GM12878 (cell line): ENCODE data around the gene SUPT6H. TPM values are rescaled to one million over a fixed set of nuclear protein-coding genes. Genes with fewer than 3 reads are reported as not detected.
A peak's percentile ranks its signal among the peaks of the same experiment; 100 is the strongest.

ENCODE experiments used
- ATAC-seq: fragments of 200-7000 bp; cut with Tn5 transposase; 3 replicates; pipeline ENCODE4 v1.9.1; 2020; ENCODE audit warnings: mild to moderate bottlenecking, moderate library complexity
- BruUV-seq: library from RNA; stranded (reverse); fragments of 400-500 nt; replicated peaks from 2 replicates; lab custom pipeline; 2021; lab: Mats Ljungman, UMichigan
- CTCF ChIA-PET: fragments of 300-600 bp; sonication (Branson Sonifier 250); formaldehyde crosslinking; extraction: SDS; loops from one replicate; lab custom pipeline; 2021; ENCODE audit warnings: inconsistent platforms; lab: Yijun Ruan, JAX
- POLR2A ChIA-PET: fragments of 350-600 bp; formaldehyde crosslinking; extraction: SDS; loops from one replicate; lab custom pipeline; 2021; ENCODE audit warnings: inconsistent platforms; lab: Charles Lee
- RAD21 ChIA-PET: fragments of 300-600 bp; sonication (Branson Sonifier 250); formaldehyde crosslinking; loops from one replicate; lab custom pipeline; 2023; ENCODE audit warnings: antibody characterized with exemption; ENCODE audit not compliant: unreplicated experiment; lab: Charles Lee
- SMC1A ChIA-PET: fragments of 300-600 bp; sonication (Branson Sonifier 250); formaldehyde crosslinking; loops from one replicate; lab custom pipeline; 2023; ENCODE audit not compliant: unreplicated experiment, uncharacterized antibody; lab: Charles Lee
- DNase-seq: peaks from one replicate; pipeline ENCODE4 v3.0.0-alpha.2; 2011; ENCODE audit warnings: low read depth, low spot score
- FAIRE-seq: peaks from 3 replicates; lab custom pipeline; 2011; peaks lifted over from hg19 to GRCh38; lab: Jason Lieb, UNC
- H2AFZ ChIP-seq: 2 replicates; pipeline ENCODE4 v1.6.0; 2011; ENCODE audit warnings: low read depth, low read length, control low read depth; ENCODE audit not compliant: control insufficient read depth
- H3K27ac ChIP-seq: 2 replicates; pipeline ENCODE4 v1.5.1; 2011; ENCODE audit warnings: control low read depth; ENCODE audit not compliant: control insufficient read depth, insufficient read depth
- H3K27me3 ChIP-seq, 2 experiments: replicated peaks in 1 of 2; 2 replicates each; pipeline versions ENCODE4 v1.6.0 to v1.6.1; 2011; ENCODE audit warnings: low read length in 1 of 2; ENCODE audit not compliant: control insufficient read depth in 2 of 2, insufficient read depth in 2 of 2
- H3K36me3 ChIP-seq, 2 experiments: 2 replicates each; pipeline ENCODE4 v1.5.1; 2011; ENCODE audit warnings: low read length in 1 of 2; ENCODE audit not compliant: control insufficient read depth in 2 of 2, insufficient read depth in 2 of 2
- H3K4me1 ChIP-seq: 2 replicates; pipeline ENCODE4 v1.6.1; 2011; ENCODE audit warnings: mild to moderate bottlenecking, low read length, moderate library complexity, mixed read lengths; ENCODE audit not compliant: control insufficient read depth, insufficient read depth
- H3K4me2 ChIP-seq: 2 replicates; pipeline ENCODE4 v1.6.0; 2011; ENCODE audit warnings: control low read depth; ENCODE audit not compliant: control insufficient read depth, insufficient read depth
- H3K4me3 ChIP-seq: fragments of 200-600 bp; sonication (generic); 2 replicates; pipeline ENCODE4 v1.5.1; 2016
- H3K79me2 ChIP-seq: 2 replicates; pipeline ENCODE4 v1.6.0; 2011; ENCODE audit warnings: low read length; ENCODE audit not compliant: control insufficient read depth, insufficient read depth
- H3K9ac ChIP-seq: 2 replicates; pipeline ENCODE4 v1.8.0; 2011; ENCODE audit warnings: low read length, control low read depth, mixed read lengths; ENCODE audit not compliant: control insufficient read depth, insufficient read depth
- H3K9me3 ChIP-seq: replicated peaks from 3 replicates; pipeline ENCODE4 v1.5.1; 2011; ENCODE audit warnings: mild to moderate bottlenecking, low read length; ENCODE audit not compliant: control insufficient read depth, insufficient read depth
- H4K20me1 ChIP-seq: 2 replicates; pipeline ENCODE4 v1.6.0; 2011; ENCODE audit not compliant: control insufficient read depth, insufficient read depth
- BACH1 ChIP-seq: fragments of 450-650 bp; IDR thresholded peaks from 2 replicates; pipeline ENCODE4 v1.6.1; 2017; ENCODE audit warnings: mild to moderate bottlenecking, borderline replicate concordance
- BHLHE40 ChIP-seq, 2 experiments: fragments of 450-650 bp in 1 of 2; IDR thresholded peaks; 2 replicates each; pipeline ENCODE4 v1.6.1; 2011 to 2017; ENCODE audit warnings: low read depth in 2 of 2, borderline replicate concordance in 1 of 2, improper control_type of control experiment in 1 of 2, low read length in 1 of 2, mild to moderate bottlenecking in 1 of 2
- BMI1 ChIP-seq: fragments of 450-650 bp; IDR thresholded peaks from 2 replicates; pipeline ENCODE4 v1.6.1; 2016; ENCODE audit warnings: mild to moderate bottlenecking, moderate library complexity, borderline replicate concordance
- DPF2 ChIP-seq: fragments of 450-650 bp; IDR thresholded peaks from 2 replicates; pipeline ENCODE4 v1.6.1; 2017; ENCODE audit warnings: mild to moderate bottlenecking
- EED ChIP-seq: sonication (generic); IDR thresholded peaks from 2 replicates; pipeline ENCODE4 v1.6.1; 2016; ENCODE audit warnings: antibody characterized with exemption, low read depth
- EGR1 ChIP-seq, 2 experiments: IDR thresholded peaks; 1 replicate in 1 of 2; 2 replicates in 1 of 2; pipeline ENCODE4 v1.6.1; 2011 to 2012; ENCODE audit warnings: low read depth in 2 of 2, low read length in 2 of 2, borderline replicate concordance in 1 of 2, mild to moderate bottlenecking in 1 of 2, moderate library complexity in 1 of 2
- PAX5 ChIP-seq: IDR thresholded peaks from 2 replicates; pipeline ENCODE4 v1.6.1; 2011; ENCODE audit warnings: low read depth, low read length, borderline replicate concordance
- PAX8 ChIP-seq: fragments of 450-650 bp; IDR thresholded peaks from 2 replicates; pipeline ENCODE4 v1.6.1; 2017; ENCODE audit warnings: mild to moderate bottlenecking, moderate library complexity
- POLR2AphosphoS5 ChIP-seq: IDR thresholded peaks from 2 replicates; pipeline ENCODE4 v1.6.1; 2011; ENCODE audit warnings: mild to moderate bottlenecking, low read length, inconsistent platforms
- RAD51 ChIP-seq: fragments of 450-650 bp; IDR thresholded peaks from 2 replicates; pipeline ENCODE4 v1.6.1; 2016; ENCODE audit warnings: moderate library complexity, mild to moderate bottlenecking, inconsistent platforms
- SRF ChIP-seq, 2 experiments: IDR thresholded peaks; 2 replicates each; pipeline ENCODE4 v1.6.1; 2011; ENCODE audit warnings: low read depth in 2 of 2, low read length in 2 of 2, mild to moderate bottlenecking in 1 of 2, moderate library complexity in 1 of 2
- STAT1 ChIP-seq: fragments of 450-650 bp; conservative IDR thresholded peaks from 2 replicates; pipeline ENCODE4 v1.6.1; 2014; ENCODE audit warnings: antibody characterized with exemption, mild to moderate bottlenecking
- TARDBP ChIP-seq: IDR thresholded peaks from 2 replicates; pipeline ENCODE4 v1.6.1; 2016; ENCODE audit warnings: borderline replicate concordance
- YBX1 ChIP-seq: fragments of 450-650 bp; IDR thresholded peaks from 2 replicates; pipeline ENCODE4 v1.6.1; 2016; ENCODE audit warnings: antibody characterized with exemption
- ZNF217 ChIP-seq: fragments of 450-650 bp; IDR thresholded peaks from 2 replicates; pipeline ENCODE4 v1.6.1; 2017; ENCODE audit warnings: antibody characterized with exemption, mild to moderate bottlenecking
- WGBS: methylation state at CpG from one replicate; pipeline ENCODE4 v1.1.6; 2016; ENCODE audit warnings: low lambda C conversion rate; ENCODE audit not compliant: insufficient replicate concordance, insufficient coverage; ENCODE audit errors: missing lambda C conversion rate; 5-methylcytosine and 5-hydroxymethylcytosine counted together
- in situ Hi-C: fragments of 300-500 bp; cut with MboI; formaldehyde crosslinking; loops from 9 replicates; pipeline ENCODE4 v1.14.3; 2018; ENCODE audit warnings: mixed read lengths
- intact Hi-C: fragments of 100-400 bp; cut with micrococcal nuclease; formaldehyde crosslinking; loops from one replicate; pipeline ENCODE4 v1.14.2; 2022; ENCODE audit not compliant: unreplicated experiment
- polyA plus RNA-seq, 11 experiments: library from polyadenylated mRNA; depleted of rRNA in 4 of 11; unstranded in 6 of 11; stranded (reverse) in 5 of 11; fragments of >200 nt; fragmentation: Nextera tagmentation in 4 of 11; fragmentation: Illumina TruSeq in 1 of 11; extraction: Ambion mirVana in 4 of 11; extraction: Trizol in 1 of 11; gene quantifications; 1 replicate in 1 of 11; 2 replicates in 10 of 11; pipeline versions ENCODE4 v1.2.1 to v1.2.3, GENCODE V29; 2011 to 2016; ENCODE audit warnings: inconsistent platforms in 2 of 11, missing spikeins in 2 of 11, low read depth in 1 of 11
- total RNA-seq, 4 experiments: library from RNA; depleted of rRNA in 3 of 4; stranded (reverse); fragments of >200 nt in 3 of 4; fragmentation: Illumina TruSeq in 1 of 4; extraction: Trizol in 1 of 4; gene quantifications; 2 replicates each; pipeline versions ENCODE4 v1.2.1 to v1.2.3, GENCODE V29; 2013 to 2021
- TF ChIP-seq, protein P1 (sequence below): fragments of 450-650 bp; IDR thresholded peaks from 2 replicates; pipeline ENCODE4 v1.6.1; 2017; ENCODE audit warnings: mild to moderate bottlenecking, moderate library complexity
- TF ChIP-seq, protein P2 (sequence below): fragments of 450-650 bp; IDR thresholded peaks from 2 replicates; pipeline ENCODE4 v1.6.1; 2017; ENCODE audit warnings: borderline replicate concordance

Gene SUPT6H
- total and polyA plus RNA-seq, 10 of the 15 experiments (the other 5 are each of a cell fraction or from before 2014, with no cell fraction given) = 1.7 to 58.8 (median 37.7) TPM

DNA sequence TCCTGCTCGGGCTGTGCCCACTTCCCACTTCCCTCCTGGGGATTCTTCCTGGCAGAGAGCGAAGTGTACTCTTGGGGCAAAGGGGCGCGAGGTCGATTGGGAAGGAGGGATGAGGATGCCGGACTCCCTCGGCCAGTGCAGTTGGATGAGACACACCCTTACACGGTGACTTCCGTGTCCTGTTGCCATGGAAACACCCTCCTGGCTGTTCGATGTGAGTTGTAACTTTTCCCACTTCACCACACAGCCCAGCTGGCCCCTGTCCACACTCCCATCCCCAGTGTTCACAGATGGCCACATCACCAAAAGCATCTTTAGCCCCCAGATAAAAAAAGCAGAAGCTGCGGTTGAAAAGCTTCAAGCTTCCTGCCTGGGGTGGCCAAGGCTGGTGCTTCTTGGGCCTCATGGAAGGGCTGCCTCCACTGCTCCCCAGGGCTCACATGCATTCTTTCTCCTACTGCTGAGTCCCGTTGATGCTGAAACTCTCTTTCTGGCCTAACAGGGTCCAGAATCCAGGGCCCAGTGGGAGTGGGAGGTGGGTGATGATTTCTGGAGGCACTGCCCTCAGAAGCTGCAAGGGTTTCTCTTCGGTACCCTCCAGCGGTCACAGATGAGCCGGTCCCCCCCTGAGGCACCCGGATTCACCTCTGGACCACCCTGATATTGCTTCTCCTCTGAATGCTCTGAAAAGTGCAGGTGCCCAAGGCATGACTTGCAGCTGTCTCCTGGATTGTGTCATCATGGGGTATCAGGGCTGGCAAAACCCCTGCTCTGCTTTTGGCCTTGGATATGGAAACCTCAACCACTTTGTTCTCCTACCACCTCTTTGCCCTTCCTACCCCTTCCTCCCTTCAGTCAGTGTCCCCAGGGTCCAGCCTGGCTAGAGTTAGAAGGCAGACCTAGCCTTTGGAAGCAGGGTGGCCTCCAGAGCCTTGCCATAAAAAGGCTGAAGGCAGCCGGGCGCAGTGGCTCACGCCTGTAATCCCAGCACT, 79.6 kb downstream of the SUPT6H start:
- ChIA-PET CTCF (interaction anchor here (1.0 to 7.4 kb wide), 6 partner anchors 9 to 161 kb away, joined by 4 to 95 read pairs (median 6); partner anchors contain the start of genes NEK8 and TLCD1), RAD21 (interaction anchor here (0.6 to 17.4 kb wide), 6 partner anchors 15 to 152 kb away, joined by 3 to 375 read pairs (median 6); partner anchors contain the start of genes NEK8, RPL23A and TLCD1), POLR2A (interaction anchor here (1.0 to 15.2 kb wide), 6 partner anchors 8 to 210 kb away, joined by 3 to 485 read pairs (median 6); partner anchors contain the start of genes NEK8, PHF12, RPL23A and TLCD1), SMC1A (interaction anchor here (0.8 to 17.8 kb wide), 6 partner anchors 8 to 22 kb away, joined by 4 to 326 read pairs (median 6); partner anchors contain the start of genes NEK8, RPL23A and TLCD1)
- 22% methylated on average over 19 of the region's 19 CpGs for WGBS
- no peak for DNase-seq
- Histone ChIP-seq H3K4me2 (peak overlapping the region; percentile 70), H3K9ac (peak overlapping the region; percentile 49; the same call in 1 of the 2 replicates), H3K79me2 (peaks cover 61% of the 10 kb centered on the region), H3K4me1 (peaks cover 69% of the 10 kb centered on the region), H4K20me1 (peaks cover 8% of the 10 kb centered on the region), H3K27ac (peak overlapping the region; percentile 96), H3K27me3 (no peaks in the 10 kb centered on the region), H3K9me3 (peaks cover 6% of the 10 kb centered on the region; the same call in 2 of the 3 replicates), H3K36me3 (peaks cover 0 to 10% of the 10 kb centered on the region in 2 experiments; a peak in 3 of 4 replicates), H3K4me3 (peak overlapping the region; percentile 50; the same call in 1 of the 2 replicates), H2AFZ (no peak overlapping the region)
- BruUV-seq = no TSS peak
- peak; percentile 10 for ATAC-seq
- intact Hi-C loops (no loop called here), in situ Hi-C loops (loop anchor here (25.0 kb wide), 1 partner anchor 1279 kb away; the partner anchor contains the start of gene KSR1)
- no peak for FAIRE-seq
- peak; percentile 60; the same call in 1 of the 2 replicates for TF ChIP-seq POLR2AphosphoS5
- no peak for TF ChIP-seq STAT1
- 0 out of 3 replicates have a peak, but pooled peaks of 1 of the 2 experiments have one; percentile 15 for TF ChIP-seq EGR1 (IDR thresholded peaks at IDR 0.05; ENCODE audit: borderline replicate concordance in 1 of 2, low read depth in 2 of 2, low read length in 2 of 2)
- TF ChIP-seq TARDBP = no peak
- peak in 1 of 2 experiments; percentile 60; a peak in 1 of 4 replicates for TF ChIP-seq SRF (IDR thresholded peaks at IDR 0.05; ENCODE audit: low read depth in 2 of 2, low read length in 2 of 2)
- no peak for TF ChIP-seq YBX1
- TF ChIP-seq, protein P1, sequence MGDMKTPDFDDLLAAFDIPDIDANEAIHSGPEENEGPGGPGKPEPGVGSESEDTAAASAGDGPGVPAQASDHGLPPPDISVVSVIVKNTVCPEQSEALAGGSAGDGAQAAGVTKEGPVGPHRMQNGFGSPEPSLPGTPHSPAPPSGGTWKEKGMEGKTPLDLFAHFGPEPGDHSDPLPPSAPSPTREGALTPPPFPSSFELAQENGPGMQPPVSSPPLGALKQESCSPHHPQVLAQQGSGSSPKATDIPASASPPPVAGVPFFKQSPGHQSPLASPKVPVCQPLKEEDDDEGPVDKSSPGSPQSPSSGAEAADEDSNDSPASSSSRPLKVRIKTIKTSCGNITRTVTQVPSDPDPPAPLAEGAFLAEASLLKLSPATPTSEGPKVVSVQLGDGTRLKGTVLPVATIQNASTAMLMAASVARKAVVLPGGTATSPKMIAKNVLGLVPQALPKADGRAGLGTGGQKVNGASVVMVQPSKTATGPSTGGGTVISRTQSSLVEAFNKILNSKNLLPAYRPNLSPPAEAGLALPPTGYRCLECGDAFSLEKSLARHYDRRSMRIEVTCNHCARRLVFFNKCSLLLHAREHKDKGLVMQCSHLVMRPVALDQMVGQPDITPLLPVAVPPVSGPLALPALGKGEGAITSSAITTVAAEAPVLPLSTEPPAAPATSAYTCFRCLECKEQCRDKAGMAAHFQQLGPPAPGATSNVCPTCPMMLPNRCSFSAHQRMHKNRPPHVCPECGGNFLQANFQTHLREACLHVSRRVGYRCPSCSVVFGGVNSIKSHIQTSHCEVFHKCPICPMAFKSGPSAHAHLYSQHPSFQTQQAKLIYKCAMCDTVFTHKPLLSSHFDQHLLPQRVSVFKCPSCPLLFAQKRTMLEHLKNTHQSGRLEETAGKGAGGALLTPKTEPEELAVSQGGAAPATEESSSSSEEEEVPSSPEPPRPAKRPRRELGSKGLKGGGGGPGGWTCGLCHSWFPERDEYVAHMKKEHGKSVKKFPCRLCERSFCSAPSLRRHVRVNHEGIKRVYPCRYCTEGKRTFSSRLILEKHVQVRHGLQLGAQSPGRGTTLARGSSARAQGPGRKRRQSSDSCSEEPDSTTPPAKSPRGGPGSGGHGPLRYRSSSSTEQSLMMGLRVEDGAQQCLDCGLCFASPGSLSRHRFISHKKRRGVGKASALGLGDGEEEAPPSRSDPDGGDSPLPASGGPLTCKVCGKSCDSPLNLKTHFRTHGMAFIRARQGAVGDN = peak; percentile 79; the same call in 1 of the 2 replicates
- peak; percentile 80 for TF ChIP-seq DPF2
- 0 out of 2 replicates have a peak, but pooled peaks have one; percentile 30 for TF ChIP-seq PAX5
- TF ChIP-seq ZNF217 = no peak
- TF ChIP-seq BMI1 = peak; percentile 97
- no peak for TF ChIP-seq PAX8
- TF ChIP-seq BACH1 = no peak
- no peak for TF ChIP-seq RAD51
- TF ChIP-seq EED = peak; percentile 93
- TF ChIP-seq BHLHE40 (IDR thresholded peaks at IDR 0.05; ENCODE audit: borderline replicate concordance in 1 of 2, low read depth in 2 of 2, low read length in 1 of 2) = peak in 1 of 2 experiments; percentile 43; a peak in 1 of 4 replicates
- TF ChIP-seq, protein P2, sequence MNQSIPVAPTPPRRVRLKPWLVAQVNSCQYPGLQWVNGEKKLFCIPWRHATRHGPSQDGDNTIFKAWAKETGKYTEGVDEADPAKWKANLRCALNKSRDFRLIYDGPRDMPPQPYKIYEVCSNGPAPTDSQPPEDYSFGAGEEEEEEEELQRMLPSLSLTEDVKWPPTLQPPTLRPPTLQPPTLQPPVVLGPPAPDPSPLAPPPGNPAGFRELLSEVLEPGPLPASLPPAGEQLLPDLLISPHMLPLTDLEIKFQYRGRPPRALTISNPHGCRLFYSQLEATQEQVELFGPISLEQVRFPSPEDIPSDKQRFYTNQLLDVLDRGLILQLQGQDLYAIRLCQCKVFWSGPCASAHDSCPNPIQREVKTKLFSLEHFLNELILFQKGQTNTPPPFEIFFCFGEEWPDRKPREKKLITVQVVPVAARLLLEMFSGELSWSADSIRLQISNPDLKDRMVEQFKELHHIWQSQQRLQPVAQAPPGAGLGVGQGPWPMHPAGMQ = no peak
